Hepatocyte (in vitro differentiated cells): Measurements from ENCODE around the gene PDE4B.

Source experiments
- EZH2 ChIP-seq: fragments of 200-600 bp; sonication (generic); IDR thresholded peaks from 2 replicates; pipeline ENCODE4 v1.6.1; 2016; ENCODE audit warnings: antibody characterized with exemption, mild to moderate bottlenecking, borderline replicate concordance
- EZH2phosphoT487 ChIP-seq: fragments of 200-600 bp; sonication (generic); IDR thresholded peaks from one replicate; pipeline ENCODE4 v1.6.1; 2018; ENCODE audit warnings: antibody characterized with exemption, mild to moderate bottlenecking, low read depth, moderate library complexity; ENCODE audit not compliant: unreplicated experiment, severe bottlenecking
- TF ChIP-seq, protein P1 (sequence below): fragments of 200-600 bp; sonication (generic); IDR thresholded peaks from 2 replicates; pipeline ENCODE4 v1.5.1; 2016; ENCODE audit warnings: antibody characterized with exemption, mild to moderate bottlenecking; ENCODE audit not compliant: poor library complexity

- TF ChIP-seq, protein P1, sequence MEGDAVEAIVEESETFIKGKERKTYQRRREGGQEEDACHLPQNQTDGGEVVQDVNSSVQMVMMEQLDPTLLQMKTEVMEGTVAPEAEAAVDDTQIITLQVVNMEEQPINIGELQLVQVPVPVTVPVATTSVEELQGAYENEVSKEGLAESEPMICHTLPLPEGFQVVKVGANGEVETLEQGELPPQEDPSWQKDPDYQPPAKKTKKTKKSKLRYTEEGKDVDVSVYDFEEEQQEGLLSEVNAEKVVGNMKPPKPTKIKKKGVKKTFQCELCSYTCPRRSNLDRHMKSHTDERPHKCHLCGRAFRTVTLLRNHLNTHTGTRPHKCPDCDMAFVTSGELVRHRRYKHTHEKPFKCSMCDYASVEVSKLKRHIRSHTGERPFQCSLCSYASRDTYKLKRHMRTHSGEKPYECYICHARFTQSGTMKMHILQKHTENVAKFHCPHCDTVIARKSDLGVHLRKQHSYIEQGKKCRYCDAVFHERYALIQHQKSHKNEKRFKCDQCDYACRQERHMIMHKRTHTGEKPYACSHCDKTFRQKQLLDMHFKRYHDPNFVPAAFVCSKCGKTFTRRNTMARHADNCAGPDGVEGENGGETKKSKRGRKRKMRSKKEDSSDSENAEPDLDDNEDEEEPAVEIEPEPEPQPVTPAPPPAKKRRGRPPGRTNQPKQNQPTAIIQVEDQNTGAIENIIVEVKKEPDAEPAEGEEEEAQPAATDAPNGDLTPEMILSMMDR = no peak
- TF ChIP-seq EZH2 = no peak
- no peak for TF ChIP-seq EZH2phosphoT487
Measured at GRCh38 chr1:65757531-65757930, 35.2 kb upstream of the PDE4B start.
